GM12891 (cell line): ENCODE data around the gene TIGD6.

Experiments
- DNase-seq: peaks from one replicate; pipeline ENCODE4 v3.0.0; 2011; ENCODE audit warnings: low spot score; ENCODE audit not compliant: insufficient read length
- FAIRE-seq: peaks from 2 replicates; lab custom pipeline; 2011; peaks lifted over from hg19 to GRCh38; lab: Jason Lieb, UNC
- PAX5 ChIP-seq: IDR thresholded peaks from 2 replicates; pipeline ENCODE4 v1.6.1; 2011; ENCODE audit warnings: low read length, moderate library complexity, mild to moderate bottlenecking; ENCODE audit not compliant: insufficient read depth, severe bottlenecking
- POLR2A ChIP-seq: IDR thresholded peaks from 2 replicates; pipeline ENCODE4 v1.6.1; 2011; ENCODE audit warnings: low read depth, low read length, control low read depth
- POLR2AphosphoS5 ChIP-seq: IDR thresholded peaks from 2 replicates; pipeline ENCODE4 v1.6.1; 2011; ENCODE audit warnings: low read depth, low read length, control low read depth
- POU2F2 ChIP-seq: IDR thresholded peaks from 2 replicates; pipeline ENCODE4 v1.6.1; 2011; ENCODE audit warnings: low read depth, mild to moderate bottlenecking, control low read depth, low read length, moderate library complexity
- SPI1 ChIP-seq: IDR thresholded peaks from 2 replicates; pipeline ENCODE4 v1.6.1; 2011; ENCODE audit warnings: low read depth, low read length, control low read depth
- TAF1 ChIP-seq: IDR thresholded peaks from 2 replicates; pipeline ENCODE4 v1.6.1; 2011; ENCODE audit warnings: low read depth, low read length, control low read depth

The TIGD6 gene

GRCh38 chr5:149981206-149981605, 19.2 kb downstream of the TIGD6 start:
- DNase-seq (no peak), FAIRE-seq (no peak)
- no peak for TF ChIP-seq POLR2A
- TF ChIP-seq SPI1: no peak
- no peak for TF ChIP-seq PAX5
- TF ChIP-seq POU2F2: no peak
- no peak for TF ChIP-seq POLR2AphosphoS5
- TF ChIP-seq TAF1: no peak

- no peak for DNase-seq
- FAIRE-seq: no peak
- no peak for TF ChIP-seq TAF1
- no peak for TF ChIP-seq POU2F2
- TF ChIP-seq SPI1: no peak
- no peak for TF ChIP-seq PAX5
- TF ChIP-seq POLR2A: no peak
- no peak for TF ChIP-seq POLR2AphosphoS5
Observed at GRCh38 chr5:149979896-149980295, 20.6 kb downstream of the TIGD6 start.

GRCh38 chr5:149975409-149975808, 25.0 kb downstream of the TIGD6 start:
- no peak for FAIRE-seq
- DNase-seq: no peak
- TF ChIP-seq POLR2AphosphoS5 (no peak), POLR2A (no peak), POU2F2 (no peak), PAX5 (no peak), TAF1 (no peak), SPI1 (no peak)

DNA sequence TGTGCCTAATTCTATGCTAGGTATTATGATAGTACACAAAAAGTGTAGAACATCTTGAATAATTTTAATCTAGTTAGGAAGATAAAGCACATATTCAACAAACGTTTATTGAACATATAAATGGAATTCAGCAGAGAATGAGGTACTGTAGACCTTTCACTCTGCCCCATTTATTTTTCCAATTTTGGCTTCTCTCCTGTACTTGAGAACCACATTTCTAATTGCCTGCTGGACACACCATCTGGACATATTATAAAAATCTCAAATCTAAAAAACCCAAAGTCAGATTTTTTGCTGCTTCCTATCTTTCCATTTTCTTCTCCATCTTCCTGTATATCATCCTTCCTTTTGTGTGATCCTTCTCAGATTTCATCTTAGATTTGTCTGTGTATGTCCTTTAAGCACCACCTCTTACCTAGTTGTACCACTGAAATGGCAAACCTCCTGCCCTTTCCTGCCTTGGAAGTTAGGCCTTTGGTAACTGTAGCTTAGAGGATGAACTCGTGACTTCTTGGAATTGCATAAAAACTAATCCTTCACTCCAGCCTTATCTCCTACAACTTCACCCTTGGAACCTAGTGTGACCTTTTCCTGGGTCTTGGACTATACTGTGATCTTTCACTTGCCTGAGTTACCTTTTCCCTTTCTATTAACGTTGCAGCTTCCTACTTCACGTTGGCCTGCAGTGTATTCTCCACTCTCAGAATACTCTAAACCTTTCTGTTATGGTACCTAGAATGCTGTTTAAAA, 31.1 kb downstream of the TIGD6 start:
- TF ChIP-seq POLR2A (no peak), TAF1 (no peak), POU2F2 (no peak), PAX5 (no peak), SPI1 (no peak), POLR2AphosphoS5 (no peak)
- FAIRE-seq (no peak), DNase-seq (no peak)

- no peak for TF ChIP-seq SPI1
- TF ChIP-seq POLR2A: no peak
- no peak for TF ChIP-seq POU2F2
- TF ChIP-seq TAF1: no peak
- no peak for TF ChIP-seq POLR2AphosphoS5
- TF ChIP-seq PAX5: no peak
- no peak for FAIRE-seq
Observed at GRCh38 chr5:149966946-149967345, 33.5 kb downstream of the TIGD6 start.

GRCh38 chr5:149963729-149964128, 36.7 kb downstream of the TIGD6 start:
- TF ChIP-seq TAF1: no peak
- TF ChIP-seq POLR2A: no peak
- TF ChIP-seq POU2F2: no peak
- TF ChIP-seq POLR2AphosphoS5: no peak

More at GRCh38 chr5:149966946-149967345, 33.5 kb downstream of the TIGD6 start:
- no peak for DNase-seq

GRCh38 chr5:149962601-149963300, 37.7 kb downstream of the TIGD6 start:
- TF ChIP-seq POU2F2 (no peak), POLR2A (no peak), POLR2AphosphoS5 (no peak)
- DNase-seq: no peak
- FAIRE-seq: no peak

More at GRCh38 chr5:149963729-149964128, 36.7 kb downstream of the TIGD6 start:
- DNase-seq: no peak
- FAIRE-seq: no peak

DNA sequence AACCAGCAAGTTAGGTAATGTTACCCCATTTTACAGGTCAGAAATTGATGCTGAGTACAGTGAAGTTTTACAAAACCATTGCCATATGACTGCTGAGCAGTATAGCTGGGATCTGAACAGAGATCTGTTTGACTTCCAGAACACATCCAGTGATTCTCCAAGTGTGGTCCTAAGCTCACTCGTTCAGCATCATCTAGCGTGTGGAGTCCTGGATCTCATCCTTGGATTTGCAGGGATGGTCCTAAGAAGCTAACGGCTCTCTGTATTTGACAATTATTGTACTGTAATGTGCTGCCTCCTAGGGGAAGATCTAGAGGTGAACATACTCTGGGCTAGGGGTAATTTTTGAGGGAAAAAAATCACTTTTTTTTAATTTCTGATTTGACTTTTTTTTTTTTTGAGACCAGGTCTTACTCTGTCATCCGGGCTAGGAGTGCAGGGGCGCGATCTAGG, 38.5 kb downstream of the TIGD6 start:
- peak; percentile 35 for FAIRE-seq
- DNase-seq: no peak
- no peak for TF ChIP-seq SPI1
- TF ChIP-seq POU2F2: no peak
- TF ChIP-seq TAF1: no peak
- TF ChIP-seq POLR2AphosphoS5: no peak
- TF ChIP-seq POLR2A: no peak
- TF ChIP-seq PAX5: no peak

- no peak for TF ChIP-seq SPI1
- TF ChIP-seq TAF1: no peak
- TF ChIP-seq PAX5: no peak
- TF ChIP-seq POLR2AphosphoS5: no peak
- TF ChIP-seq POLR2A: no peak
- TF ChIP-seq POU2F2: no peak
- no peak for DNase-seq
- FAIRE-seq: peak; percentile 16
Observed at GRCh38 chr5:149961186-149961685, 39.2 kb downstream of the TIGD6 start.
